A549 (cell line): ENCODE data around the gene PPARA. TPM values are rescaled to one million over a fixed set of nuclear protein-coding genes. Genes with fewer than 3 reads are reported as not detected.

Source experiments
- ATAC-seq, 2 experiments: fragments of 200-7000 bp in 1 of 2; fragments of >200 bp in 1 of 2; cut with Nextera tagmentation in 1 of 2; cut with Tn5 transposase in 1 of 2; 3 replicates each; pipeline versions ENCODE4 v1.8.0 to v1.9.1; 2018 to 2020; ENCODE audit warnings: mild to moderate bottlenecking in 1 of 2, moderate library complexity in 1 of 2
- CTCF ChIA-PET: fragments of 300-600 bp; sonication (Branson Sonifier 250); formaldehyde crosslinking; extraction: SDS; loops from one replicate; lab custom pipeline; 2021; ENCODE audit warnings: antibody characterized with exemption, inconsistent platforms; lab: Yijun Ruan, JAX
- POLR2A ChIA-PET: fragments of 350-600 bp; formaldehyde crosslinking; extraction: SDS; loops from one replicate; lab custom pipeline; 2021; ENCODE audit warnings: antibody characterized with exemption, inconsistent platforms; lab: Yijun Ruan, JAX
- DNase-seq, 2 experiments: peaks; one replicate each; pipeline versions ENCODE4 v3.0.0 to v3.0.0-alpha.2; 2011 to 2016; ENCODE audit warnings: low read depth in 1 of 2, low spot score in 1 of 2
- FAIRE-seq: peaks from 2 replicates; lab custom pipeline; 2011; peaks lifted over from hg19 to GRCh38; lab: Jason Lieb, UNC
- H3K27ac ChIP-seq, 2 experiments: fragments of >200 bp; sonication (Bioruptor Twin); formaldehyde crosslinking; 3 replicates each; pipeline ENCODE4 v1.5.1; 2016 to 2017
- H3K4me1 ChIP-seq: fragments of >200 bp; sonication (Bioruptor Twin); formaldehyde crosslinking; 3 replicates; pipeline ENCODE4 v1.6.1; 2016
- H3K4me2 ChIP-seq: fragments of >200 bp; sonication (Bioruptor Twin); formaldehyde crosslinking; 3 replicates; pipeline ENCODE4 v1.6.1; 2016
- H3K4me3 ChIP-seq: fragments of >200 bp; sonication (Bioruptor Twin); formaldehyde crosslinking; 3 replicates; pipeline ENCODE4 v1.5.1; 2016
- H3K9me3 ChIP-seq: fragments of >200 bp; sonication (Bioruptor Twin); formaldehyde crosslinking; 3 replicates; pipeline ENCODE4 v1.6.1; 2016
- BCL3 ChIP-seq: fragments of >200 bp; sonication (Bioruptor Twin); formaldehyde crosslinking; IDR thresholded peaks from 3 replicates; pipeline ENCODE4 v1.6.1; 2016
- CHD2 ChIP-seq: fragments of 150-350 bp; IDR thresholded peaks from 2 replicates; pipeline ENCODE4 v1.6.1; 2014; ENCODE audit warnings: low read length; ENCODE audit not compliant: partially characterized antibody
- CTCF ChIP-seq: fragments of >200 bp; sonication (Bioruptor Twin); formaldehyde crosslinking; IDR thresholded peaks from 3 replicates; pipeline ENCODE4 v1.5.1; 2016
- E2F6 ChIP-seq: IDR thresholded peaks from 2 replicates; pipeline ENCODE4 v1.6.1; 2012; ENCODE audit warnings: low read depth, borderline replicate concordance
- EHMT2 ChIP-seq: fragments of 200-600 bp; sonication (generic); IDR thresholded peaks from 2 replicates; pipeline ENCODE4 v1.6.1; 2016; ENCODE audit warnings: antibody characterized with exemption, low read depth, mild to moderate bottlenecking, moderate library complexity
- ESRRA ChIP-seq: fragments of 150-350 bp; IDR thresholded peaks from 2 replicates; pipeline ENCODE4 v1.6.1; 2014; ENCODE audit warnings: mild to moderate bottlenecking, low read length, borderline replicate concordance
- FOSL2 ChIP-seq, 2 experiments: fragments of 450-650 bp in 1 of 2; fragments of >200 bp in 1 of 2; sonication (Bioruptor Twin) in 1 of 2; formaldehyde crosslinking; IDR thresholded peaks; 2 replicates each; pipeline versions ENCODE4 v1.5.0 to v1.6.1; 2016 to 2020; ENCODE audit warnings: mild to moderate bottlenecking in 1 of 2, moderate library complexity in 1 of 2
- FOXS1 ChIP-seq: fragments of 250-450 bp; sonication (Bioruptor Pico); IDR thresholded peaks from 2 replicates; pipeline ENCODE4 v1.5.0; 2020; ENCODE audit warnings: mild to moderate bottlenecking, moderate library complexity
- GATA3 ChIP-seq: IDR thresholded peaks from 2 replicates; pipeline ENCODE4 v1.6.1; 2012; ENCODE audit warnings: borderline replicate concordance
- HMGXB4 ChIP-seq: fragments of 250-450 bp; sonication (Bioruptor Pico); IDR thresholded peaks from 2 replicates; pipeline ENCODE4 v1.5.0; 2021; ENCODE audit warnings: mild to moderate bottlenecking, moderate library complexity, borderline replicate concordance
- HOXA7 ChIP-seq: fragments of 250-450 bp; sonication (Bioruptor Pico); IDR thresholded peaks from 2 replicates; pipeline ENCODE4 v1.5.0; 2020; ENCODE audit warnings: mild to moderate bottlenecking, moderate library complexity
- HOXB5 ChIP-seq: fragments of 250-450 bp; sonication (Bioruptor Pico); IDR thresholded peaks from 2 replicates; pipeline ENCODE4 v1.5.0; 2020; ENCODE audit warnings: mild to moderate bottlenecking, moderate library complexity
- JUNB ChIP-seq: fragments of >200 bp; sonication (Bioruptor Twin); formaldehyde crosslinking; IDR thresholded peaks from 2 replicates; pipeline ENCODE4 v1.6.1; 2016
- KDM5A ChIP-seq: fragments of 200-600 bp; sonication (generic); IDR thresholded peaks from 2 replicates; pipeline ENCODE4 v1.6.1; 2016; ENCODE audit warnings: antibody characterized with exemption, mild to moderate bottlenecking
- POLR2A ChIP-seq: IDR thresholded peaks from 2 replicates; pipeline ENCODE4 v1.6.1; 2012; ENCODE audit warnings: mild to moderate bottlenecking, low read length
- RFX5 ChIP-seq: fragments of 450-650 bp; IDR thresholded peaks from 2 replicates; pipeline ENCODE4 v1.7.1; 2014; ENCODE audit warnings: antibody characterized with exemption, mild to moderate bottlenecking, moderate library complexity
- SREBF2 ChIP-seq: fragments of 450-650 bp; IDR thresholded peaks from 2 replicates; pipeline ENCODE4 v1.6.1; 2014; ENCODE audit warnings: mild to moderate bottlenecking, moderate library complexity
- TFCP2L1 ChIP-seq: fragments of 250-450 bp; sonication (Bioruptor Pico); IDR thresholded peaks from 2 replicates; pipeline ENCODE4 v1.5.0; 2021; ENCODE audit warnings: mild to moderate bottlenecking
- TP53 ChIP-seq: fragments of 250-450 bp; sonication (Bioruptor Pico); IDR thresholded peaks from 2 replicates; pipeline ENCODE4 v1.5.0; 2021; ENCODE audit warnings: mild to moderate bottlenecking, moderate library complexity
- USF2 ChIP-seq: fragments of 450-650 bp; IDR thresholded peaks from 2 replicates; pipeline ENCODE4 v1.6.1; 2014; ENCODE audit warnings: antibody characterized with exemption
- ZSCAN20 ChIP-seq: fragments of 250-450 bp; sonication (Bioruptor Pico); IDR thresholded peaks from 2 replicates; pipeline ENCODE4 v1.8.0; 2022; ENCODE audit warnings: mild to moderate bottlenecking, moderate library complexity
- WGBS: methylation state at CpG from one replicate; pipeline ENCODE4 v1.1.6; 2017; ENCODE audit errors: missing lambda C conversion rate; 5-methylcytosine and 5-hydroxymethylcytosine counted together
- polyA plus RNA-seq, 4 experiments: library from polyadenylated mRNA; depleted of rRNA in 3 of 4; stranded (reverse); fragments of >200 nt; fragmentation: RNase III in 1 of 4; extraction: RNeasy Plus Mini Kit Qiagen cat#74134 plus additional on column Dnase treatment in 1 of 4; gene quantifications; 2 replicates in 3 of 4; 3 replicates in 1 of 4; pipeline ENCODE4 v1.2.3, GENCODE V29; 2011 to 2017

PPARA gene
- polyA plus RNA-seq, 2 of the 4 experiments (the other 2 are of a cell fraction), result 2.6 to 2.8 TPM

- FAIRE-seq, result no peak
- POLR2A ChIA-PET, result no interaction called here
- 92% methylated on average over 19 of the region's 23 CpGs for WGBS
- DNase-seq, result no peak
- Histone ChIP-seq H3K9me3 (no peaks in the 10 kb centered on the region), H3K4me3 (no peak overlapping the region), H3K4me1 (peaks cover 7% of the 10 kb centered on the region; the same call in 2 of the 3 replicates), H3K27ac (no peak overlapping the region), H3K4me2 (no peak overlapping the region)
- no peak for ATAC-seq
- CTCF ChIA-PET, result interaction anchor here (1.7 kb wide), 1 partner anchor 169 kb away, joined by 6 read pairs; no protein-coding TSS in a partner anchor
- TF ChIP-seq EHMT2, result no peak
- TF ChIP-seq FOXS1 (CRISPR knock-in tag), result no peak
- no peak for TF ChIP-seq HOXB5
- TF ChIP-seq ESRRA, result no peak
- no peak for TF ChIP-seq HOXA7 (CRISPR knock-in tag)
- no peak for TF ChIP-seq JUNB
These were observed 140.8 kb downstream of the PPARA start for GRCh38 chr22:46290843-46291785.

GRCh38 chr22:46292173-46292572 lies 141.8 kb downstream of the PPARA start:
- 86% methylated on average over 3 of the region's 3 CpGs for WGBS
- FAIRE-seq, result no peak

GRCh38 chr22:46292732-46293131 lies 142.4 kb downstream of the PPARA start:
- no peak overlapping the region for H3K4me2 ChIP-seq
- ChIA-PET CTCF (no interaction called here), POLR2A (no interaction called here)
- no peaks in the 10 kb centered on the region for H3K9me3 ChIP-seq
- H3K4me1 ChIP-seq, result peaks cover 9% of the 10 kb centered on the region; the same call in 2 of the 3 replicates
- FAIRE-seq, result no peak
- no peak overlapping the region for H3K27ac ChIP-seq
- no peak overlapping the region for H3K4me3 ChIP-seq
- ATAC-seq, result no peak
- 92% methylated on average over 9 of the region's 14 CpGs for WGBS
- DNase-seq, result no peak
- TF ChIP-seq KDM5A (no peak), HOXB5 (no peak), TFCP2L1 (CRISPR knock-in tag) (no peak), RFX5 (no peak), TP53 (CRISPR knock-in tag) (no peak), POLR2A (no peak), FOSL2 (IDR thresholded peaks at IDR 0.05) (no peak), FOSL2 (CRISPR knock-in tag; IDR thresholded peaks at IDR 0.05) (no peak), BCL3 (no peak), HMGXB4 (no peak), ESRRA (no peak), ZSCAN20 (CRISPR knock-in tag) (no peak), GATA3 (no peak), USF2 (no peak), EHMT2 (no peak), SREBF2 (no peak)

More at GRCh38 chr22:46292173-46292572, 141.8 kb downstream of the PPARA start:
- TF ChIP-seq CHD2 (no peak), E2F6 (no peak), CTCF (no peak), HOXB5 (no peak)
- H3K4me1 ChIP-seq, result peaks cover 7% of the 10 kb centered on the region; the same call in 2 of the 3 replicates
- H3K27ac ChIP-seq, result no peak overlapping the region
- POLR2A ChIA-PET, result no interaction called here
- DNase-seq (no peak), ATAC-seq (no peak)
- H3K4me2 ChIP-seq, result no peak overlapping the region
- H3K9me3 ChIP-seq, result no peaks in the 10 kb centered on the region
- CTCF ChIA-PET, result no interaction called here
- no peak overlapping the region for H3K4me3 ChIP-seq
